Astrocyte of the spinal cord (primary cell): ENCODE measurements around the gene GRK7.

ENCODE experiments used
- DNase-seq: peaks from one replicate; pipeline ENCODE4 v3.0.0; 2011; ENCODE audit warnings: low read depth, low spot score
- H3K4me3 ChIP-seq: 2 replicates; pipeline ENCODE4 v1.5.1; 2011; ENCODE audit warnings: low read depth, mild to moderate bottlenecking, low read length, moderate library complexity
- in situ Hi-C: cut with HindIII; loops from 2 replicates; pipeline ENCODE4 v1.10.0; 2017; ENCODE audit warnings: low sequenced_read_pairs
- TF ChIP-seq, protein P1 (sequence below): IDR thresholded peaks from 2 replicates; pipeline ENCODE4 v1.5.1; 2012; ENCODE audit warnings: low read depth, mild to moderate bottlenecking, low read length, inconsistent platforms

GRK7 gene

DNA sequence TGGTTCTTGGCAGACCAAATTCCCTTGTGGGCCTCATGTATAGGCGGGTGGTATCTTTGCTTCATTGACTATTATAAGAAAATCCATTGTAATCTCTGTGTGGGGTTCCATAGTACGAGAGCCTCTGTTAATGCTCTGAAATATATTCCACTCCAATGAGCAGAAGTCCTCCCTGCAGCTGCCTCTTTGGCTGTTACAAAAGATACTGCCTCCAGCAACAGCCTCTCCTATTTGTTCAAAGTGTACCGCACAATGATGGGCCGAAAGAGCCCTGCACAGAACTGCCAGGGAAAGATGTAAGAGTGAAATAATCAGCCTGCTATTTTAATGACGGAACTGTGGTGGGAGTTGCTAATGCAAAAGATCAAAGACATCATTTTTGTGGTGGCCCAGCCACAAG, 48.9 kb downstream of the GRK7 start:
- peak; percentile 79 for DNase-seq
- TF ChIP-seq, protein P1, sequence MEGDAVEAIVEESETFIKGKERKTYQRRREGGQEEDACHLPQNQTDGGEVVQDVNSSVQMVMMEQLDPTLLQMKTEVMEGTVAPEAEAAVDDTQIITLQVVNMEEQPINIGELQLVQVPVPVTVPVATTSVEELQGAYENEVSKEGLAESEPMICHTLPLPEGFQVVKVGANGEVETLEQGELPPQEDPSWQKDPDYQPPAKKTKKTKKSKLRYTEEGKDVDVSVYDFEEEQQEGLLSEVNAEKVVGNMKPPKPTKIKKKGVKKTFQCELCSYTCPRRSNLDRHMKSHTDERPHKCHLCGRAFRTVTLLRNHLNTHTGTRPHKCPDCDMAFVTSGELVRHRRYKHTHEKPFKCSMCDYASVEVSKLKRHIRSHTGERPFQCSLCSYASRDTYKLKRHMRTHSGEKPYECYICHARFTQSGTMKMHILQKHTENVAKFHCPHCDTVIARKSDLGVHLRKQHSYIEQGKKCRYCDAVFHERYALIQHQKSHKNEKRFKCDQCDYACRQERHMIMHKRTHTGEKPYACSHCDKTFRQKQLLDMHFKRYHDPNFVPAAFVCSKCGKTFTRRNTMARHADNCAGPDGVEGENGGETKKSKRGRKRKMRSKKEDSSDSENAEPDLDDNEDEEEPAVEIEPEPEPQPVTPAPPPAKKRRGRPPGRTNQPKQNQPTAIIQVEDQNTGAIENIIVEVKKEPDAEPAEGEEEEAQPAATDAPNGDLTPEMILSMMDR = no peak
- in situ Hi-C loops = no loop called here
- no peak overlapping the region for H3K4me3 ChIP-seq

DNA sequence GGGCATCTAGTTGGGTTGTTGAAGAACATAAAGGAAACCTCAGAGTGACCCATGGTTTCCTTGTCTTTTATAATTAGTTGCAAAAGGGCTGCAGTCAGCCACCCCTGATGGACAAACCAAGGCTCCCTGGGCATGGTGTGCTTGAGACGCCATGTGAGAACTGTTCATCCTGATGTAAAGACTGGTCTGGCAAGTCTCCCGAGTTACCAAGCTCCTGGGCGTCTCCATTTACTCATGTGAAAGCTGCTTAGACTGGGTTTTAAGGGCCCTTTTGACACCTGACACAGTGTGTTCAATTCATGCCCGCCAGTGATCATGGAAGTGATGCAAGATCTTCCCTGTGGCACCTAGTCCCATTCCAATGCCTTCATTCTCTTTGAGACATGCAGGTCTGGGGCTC, 49.4 kb downstream of the GRK7 start:
- TF ChIP-seq, protein P1 = no peak
- no peak for DNase-seq
- H3K4me3 ChIP-seq = no peak overlapping the region
- in situ Hi-C loops = no loop called here
